Glomerular visceral epithelial cell (primary cell): ENCODE data around the gene TTC36.
"Not testable (repeated sequence)": the region's sequence is repeated elsewhere in the genome, so short reads cannot be mapped to it uniquely, and the experiment has no call there.

Experiments
- DNase-seq: peaks from one replicate; pipeline ENCODE4 v3.0.0-alpha.2; 2016; ENCODE audit errors: extremely low spot score

Gene TTC36

GRCh38 chr11:118532091-118532490 lies 4.8 kb downstream of the TTC36 start:
- no peak for DNase-seq

- no peak for DNase-seq
These were observed 5.8 kb downstream of the TTC36 start for GRCh38 chr11:118532852-118533768.

DNA sequence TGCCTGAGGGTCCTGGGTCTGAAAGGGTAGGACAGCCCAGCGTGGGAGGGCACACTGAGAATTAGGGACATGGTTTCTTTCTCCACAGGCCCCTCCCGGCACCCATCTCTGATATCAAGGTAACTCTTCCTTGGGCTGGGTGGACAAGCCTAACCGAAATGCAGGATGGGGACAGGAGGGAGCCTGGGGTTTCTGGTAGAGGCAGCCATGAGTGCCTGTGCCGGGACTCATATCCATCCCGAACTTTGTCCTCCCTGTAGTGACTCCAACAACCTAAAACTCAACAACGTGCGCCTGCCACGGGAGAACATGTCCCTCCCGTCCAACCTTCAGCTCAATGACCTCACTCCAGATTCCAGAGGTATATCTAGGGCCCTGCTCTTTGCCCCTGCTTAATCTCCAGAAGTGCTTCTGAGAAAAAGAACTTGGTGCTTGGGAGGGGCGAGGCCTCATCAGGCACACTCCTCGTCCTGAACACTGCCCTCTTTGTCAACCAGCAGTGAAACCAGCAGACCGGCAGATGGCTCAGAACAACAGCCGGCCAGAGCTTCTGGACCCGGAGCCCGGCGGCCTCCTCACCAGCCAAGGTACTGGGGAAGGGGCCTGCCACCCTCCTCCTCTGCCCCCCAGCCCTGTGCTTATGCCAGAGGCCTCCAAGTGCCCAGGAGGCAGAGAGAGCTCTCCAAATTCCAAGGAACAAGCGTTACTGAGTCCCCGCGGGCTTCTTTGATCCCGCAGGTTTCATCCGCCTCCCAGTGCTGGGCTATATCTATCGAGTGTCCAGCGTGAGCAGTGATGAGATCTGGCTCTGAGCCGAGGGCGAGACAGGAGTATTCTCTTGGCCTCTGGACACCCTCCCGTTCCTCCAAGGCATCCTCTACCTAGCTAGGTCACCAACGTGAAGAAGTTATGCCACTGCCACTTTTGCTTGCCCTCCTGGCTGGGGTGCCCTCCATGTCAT lies 6.8 kb downstream of the TTC36 start:
- no peak for DNase-seq

- DNase-seq, result no peak
These were observed 8.0 kb downstream of the TTC36 start for GRCh38 chr11:118535261-118535660.

DNA sequence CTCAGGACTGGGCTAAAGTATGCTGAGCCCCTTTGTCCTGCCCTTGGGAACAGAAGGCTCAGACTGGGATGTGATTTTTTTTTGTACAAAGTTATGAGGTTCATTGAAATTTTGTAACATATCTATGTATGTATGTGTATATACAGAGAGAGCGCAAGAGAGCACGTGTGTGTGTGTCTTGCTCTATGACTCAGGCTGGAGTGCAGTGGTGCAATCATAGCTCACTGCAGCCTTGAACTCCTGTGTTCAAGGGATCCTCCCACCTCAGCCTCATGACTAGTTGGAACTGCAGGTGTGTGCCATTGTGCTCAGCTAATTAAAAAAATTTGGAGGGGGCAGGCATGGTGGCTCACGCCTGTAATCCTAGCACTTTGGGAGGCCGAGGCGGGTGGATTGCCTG lies 9.5 kb downstream of the TTC36 start:
- no peak for DNase-seq

DNA sequence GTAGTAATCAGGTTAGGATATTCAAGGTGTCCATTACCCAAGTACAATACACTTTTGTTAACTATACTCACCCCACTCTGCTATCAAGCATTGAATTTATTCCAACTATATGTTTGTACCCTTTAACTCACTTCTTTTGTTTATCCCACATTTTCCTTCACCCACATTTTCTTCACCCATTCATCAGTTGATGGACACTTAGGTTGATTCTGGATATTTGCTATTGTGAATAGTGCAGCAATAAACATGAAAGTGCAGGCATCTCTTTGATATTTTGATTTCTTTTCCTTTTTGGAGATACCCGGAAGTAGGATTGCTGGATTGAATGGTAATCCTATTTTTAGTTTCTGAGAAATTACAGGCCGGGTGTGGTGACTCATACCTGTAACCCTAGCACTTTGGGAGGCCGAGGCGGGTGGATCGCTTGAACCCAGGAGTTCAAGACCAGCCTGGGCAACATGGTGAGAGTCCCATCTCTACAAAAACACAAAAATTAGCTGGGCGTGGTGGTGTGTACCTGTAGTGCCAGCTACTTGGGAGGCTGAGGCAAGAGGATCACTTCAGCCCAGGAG lies 10.2 kb downstream of the TTC36 start:
- no peak for DNase-seq

DNA sequence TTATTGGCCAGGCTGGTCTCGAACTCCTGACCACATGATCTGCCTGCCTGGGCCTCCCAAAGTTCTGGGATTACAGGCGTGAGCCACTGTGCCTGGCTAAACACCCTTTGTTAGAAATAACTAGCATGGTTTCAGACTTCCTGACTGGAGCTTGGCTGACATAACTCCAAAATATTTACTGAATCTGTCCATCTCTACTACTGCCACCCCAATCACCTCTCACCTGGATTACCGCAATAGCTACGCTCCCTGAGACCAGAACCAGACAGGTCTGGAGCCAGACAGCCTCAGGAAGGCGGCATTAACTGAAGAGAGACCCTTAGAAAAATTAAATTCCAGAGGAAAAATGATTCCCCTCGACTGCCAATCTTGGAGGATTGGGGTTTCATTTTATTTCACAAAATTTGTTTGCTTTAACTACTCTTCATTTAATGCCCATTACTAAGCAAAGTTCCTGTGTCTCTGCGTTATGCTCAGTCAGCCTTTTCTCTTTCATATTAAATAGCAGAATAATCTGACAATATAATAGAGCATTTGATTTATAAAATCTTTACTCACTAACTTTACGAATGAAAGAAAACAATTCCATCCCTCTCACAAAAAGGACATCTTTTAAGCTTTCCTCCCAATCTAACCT lies 16.9 kb downstream of the TTC36 start:
- DNase-seq, result no peak

- no peak for DNase-seq
These were observed 17.4 kb downstream of the TTC36 start for GRCh38 chr11:118544647-118545010.

DNA sequence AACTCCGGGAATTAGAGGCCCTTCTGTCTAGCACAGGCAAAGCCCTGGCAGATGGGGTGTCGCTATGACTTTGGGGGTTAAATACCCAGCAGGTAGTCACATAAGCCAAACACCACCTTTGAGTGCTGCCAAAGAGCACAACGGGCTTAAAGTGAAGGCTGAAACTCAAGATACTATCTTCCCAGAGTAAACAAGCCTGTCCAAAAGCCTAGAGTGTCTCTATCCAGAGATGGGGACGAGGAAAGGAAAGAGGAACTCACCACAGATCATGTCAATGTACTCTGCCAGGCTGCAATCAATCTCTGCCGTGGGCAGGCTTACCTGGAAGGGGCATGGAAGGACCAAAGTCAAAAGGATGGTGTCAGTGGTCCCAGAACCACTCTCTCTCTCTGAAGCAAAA lies 18.3 kb downstream of the TTC36 start:
- no peak for DNase-seq

- no peak for DNase-seq
These were observed 19.9 kb downstream of the TTC36 start for GRCh38 chr11:118547132-118547531.

GRCh38 chr11:118552341-118552740 lies 25.1 kb downstream of the TTC36 start:
- DNase-seq, result no peak

DNA sequence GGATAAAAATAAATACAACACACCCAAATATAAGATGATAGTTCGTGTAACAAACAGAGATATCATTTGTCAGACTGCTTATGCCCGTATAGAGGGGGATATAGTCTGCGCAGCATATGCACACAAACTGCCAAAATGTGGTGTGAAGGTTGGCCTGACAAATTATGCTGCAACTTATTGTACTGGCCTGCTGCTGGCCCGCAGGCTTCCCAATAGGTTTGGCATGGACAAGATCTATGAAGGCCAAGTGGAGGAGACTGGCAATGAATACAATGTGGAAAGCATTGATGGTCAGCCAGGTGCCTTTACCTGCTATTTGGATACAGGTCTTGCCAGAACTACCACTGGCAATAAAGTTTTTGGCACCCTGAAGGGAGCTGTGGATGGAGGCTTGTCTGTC lies 33.5 kb downstream of the TTC36 start:
- DNase-seq, result no peak

- no peak for DNase-seq
These were observed 37.8 kb downstream of the TTC36 start for GRCh38 chr11:118565051-118565450.

DNA sequence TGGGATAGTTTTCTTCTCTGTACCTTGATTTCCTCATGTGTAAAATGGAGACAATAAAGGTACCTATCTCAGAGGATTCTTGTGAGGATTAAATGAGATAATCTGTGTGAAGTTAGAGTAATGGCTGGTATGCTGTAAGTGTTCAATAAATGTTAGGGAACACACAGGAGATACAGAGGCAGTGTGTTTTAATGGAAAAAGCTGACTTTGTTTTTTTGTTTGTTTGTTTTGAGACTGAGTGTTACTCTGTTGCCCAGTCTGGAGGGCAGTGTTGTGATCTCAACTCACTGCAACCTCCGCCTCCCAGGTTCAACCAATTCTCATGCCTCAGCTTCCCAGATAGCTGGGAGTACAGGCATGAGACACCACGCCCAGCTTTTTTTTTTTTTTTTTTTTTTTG lies 42.4 kb downstream of the TTC36 start:
- DNase-seq, result no peak

DNA sequence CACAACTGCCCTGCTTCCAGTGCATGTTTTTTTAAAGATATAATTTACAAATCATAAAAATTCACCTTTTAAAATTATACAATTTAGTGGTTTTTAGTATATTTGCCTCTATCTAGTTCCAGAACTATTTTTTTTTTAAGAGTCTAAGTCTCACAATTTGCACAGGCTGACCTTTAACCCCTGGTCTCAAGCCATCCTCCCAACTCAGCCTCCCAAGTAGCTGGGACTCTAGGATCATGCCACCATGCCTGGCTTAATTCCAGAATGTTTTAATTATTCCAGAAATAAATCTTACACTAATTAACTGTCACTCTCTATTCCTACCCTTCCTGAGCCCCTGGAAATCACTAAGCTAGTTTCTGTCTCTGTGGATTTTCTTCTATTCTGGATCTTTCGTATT lies 43.5 kb downstream of the TTC36 start:
- no peak for DNase-seq

DNA sequence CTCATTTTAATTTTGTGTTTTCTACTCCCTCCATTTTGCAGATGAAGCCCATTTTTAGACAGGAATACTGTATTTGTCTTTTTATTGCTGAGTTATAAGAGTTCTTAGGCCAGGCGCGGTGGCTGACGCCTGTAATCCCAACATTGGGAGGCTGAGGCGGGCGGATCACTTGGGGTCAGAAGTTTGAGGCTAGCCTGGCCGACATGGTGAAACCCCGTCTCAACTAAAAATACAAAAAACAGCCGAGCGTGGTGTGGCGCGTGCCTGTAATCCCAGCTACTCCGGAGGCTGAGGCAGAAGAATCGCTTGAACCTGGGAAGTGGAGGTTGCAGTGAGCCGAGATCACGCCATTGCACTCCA lies 44.4 kb downstream of the TTC36 start:
- not testable (repeated sequence) for DNase-seq

DNA sequence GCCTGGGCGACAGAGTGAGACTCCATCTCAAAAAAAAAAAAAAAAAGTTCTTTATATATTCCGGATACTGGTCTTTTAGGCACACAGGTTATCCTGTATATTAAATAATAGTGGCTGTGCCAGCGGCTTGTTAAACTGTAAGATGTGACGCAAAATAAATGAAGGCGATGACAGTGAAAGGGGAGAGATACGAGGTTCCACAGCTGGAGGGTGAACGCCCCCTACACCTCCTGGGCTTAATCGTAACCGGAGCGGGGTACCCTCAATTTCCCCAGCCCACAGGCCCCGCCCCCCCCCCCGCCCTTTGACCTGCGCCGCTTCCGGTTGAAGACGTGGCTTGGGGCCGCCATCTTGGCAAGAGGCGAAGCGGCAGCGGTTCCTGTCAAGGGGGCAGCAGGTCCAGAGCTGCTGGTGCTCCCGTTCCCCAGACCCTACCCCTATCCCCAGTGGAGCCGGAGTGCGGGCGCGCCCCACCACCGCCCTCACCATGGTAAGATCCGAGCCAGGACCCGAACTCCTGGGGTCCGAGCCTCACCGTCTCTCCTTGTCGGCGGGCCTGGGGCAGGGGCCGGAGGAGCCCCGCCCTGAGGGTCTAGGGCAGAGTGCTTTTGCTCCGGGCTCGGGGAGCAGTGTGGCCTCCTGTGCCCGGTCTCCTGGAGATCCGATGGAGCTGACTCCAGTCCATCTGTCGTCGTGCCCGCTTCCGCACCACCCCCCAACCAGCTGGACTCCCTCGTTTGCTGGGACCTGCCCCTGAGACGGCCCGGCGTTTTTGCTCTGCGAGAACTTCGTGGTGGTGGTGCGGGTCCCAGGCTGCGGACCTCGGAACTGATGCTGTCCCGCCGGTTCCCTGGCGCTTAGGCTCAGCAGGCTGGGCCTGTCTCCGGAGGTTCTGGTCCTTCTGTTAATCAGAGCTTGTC lies 45.0 kb downstream of the TTC36 start, which contains the start of gene ARCN1:
Gene ARCN1, plus strand, starts transcription at position 349 of the 920 bp plus-strand sequence. Its CDS starts 139 bp downstream, at position 488.
- DNase-seq, result peak; percentile 78

GRCh38 chr11:118572981-118573550 lies 45.8 kb downstream of the TTC36 start:
- peak; percentile 49 for DNase-seq

DNA sequence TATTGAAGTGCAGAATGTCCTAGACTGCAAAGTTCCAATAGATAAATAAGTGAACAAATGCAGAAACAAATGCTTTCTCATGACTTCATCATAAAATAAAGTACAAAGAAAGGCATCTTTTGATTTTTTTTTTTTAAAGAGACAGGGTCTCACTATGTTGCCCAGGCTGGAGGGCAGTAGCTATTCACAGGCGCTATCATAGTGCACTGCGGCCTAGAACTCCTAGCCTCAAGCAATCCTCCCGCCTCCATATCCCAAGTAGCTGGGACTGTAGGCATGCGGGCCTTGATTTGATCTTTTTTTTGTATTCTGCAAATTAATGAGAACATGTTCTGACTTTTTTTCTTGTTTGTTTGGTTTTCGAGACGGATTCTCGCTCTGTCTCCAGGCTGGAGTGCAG lies 47.4 kb downstream of the TTC36 start:
- DNase-seq, result no peak

GRCh38 chr11:118577995-118578394 lies 50.7 kb downstream of the TTC36 start:
- not testable (repeated sequence) for DNase-seq
